Peyer's patch (tissue), 4 donors: Measurements from ENCODE around the gene KCNA2.

Experiments used
- POLR2A ChIP-seq, 2 donors: fragments of 450-650 bp; IDR thresholded peaks; one replicate each; pipeline ENCODE4 v1.5.1; 2017; ENCODE audit warnings: antibody characterized with exemption in 2 of 2, mild to moderate bottlenecking in 2 of 2, moderate library complexity in 2 of 2
- TF ChIP-seq, protein P1 (sequence below), 6 experiments: fragments of 450-650 bp in 4 of 6; fragments of 200-600 bp in 2 of 6; sonication (generic) in 1 of 6; IDR thresholded peaks; one replicate each; pipeline ENCODE4 v1.5.1; 2017 to 2019; ENCODE audit warnings: antibody characterized with exemption in 6 of 6, mild to moderate bottlenecking in 3 of 6, moderate library complexity in 1 of 6

DNA sequence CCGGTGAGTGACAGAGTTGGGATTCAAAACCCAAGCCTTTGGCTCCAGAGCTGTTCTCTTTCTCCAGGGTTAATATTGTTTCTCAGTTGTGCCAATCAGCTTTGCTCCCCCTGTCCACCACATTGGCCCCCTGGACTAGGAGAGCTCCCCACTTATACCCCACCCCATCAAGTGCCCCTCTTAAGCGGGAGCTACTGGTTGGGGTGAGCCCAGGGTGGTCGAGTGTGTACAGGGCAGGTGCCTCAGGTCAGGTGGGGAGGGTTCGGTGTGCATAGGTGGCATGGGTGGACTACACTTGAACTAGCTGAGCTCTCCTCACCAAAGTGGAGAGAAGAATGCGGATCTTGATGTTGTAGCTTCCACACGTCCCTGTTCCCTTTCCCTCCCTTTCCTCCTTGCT lies 14.2 kb downstream of the KCNA2 start:
- no peak for TF ChIP-seq POLR2A (IDR thresholded peaks at IDR 0.05)
- TF ChIP-seq, protein P1, sequence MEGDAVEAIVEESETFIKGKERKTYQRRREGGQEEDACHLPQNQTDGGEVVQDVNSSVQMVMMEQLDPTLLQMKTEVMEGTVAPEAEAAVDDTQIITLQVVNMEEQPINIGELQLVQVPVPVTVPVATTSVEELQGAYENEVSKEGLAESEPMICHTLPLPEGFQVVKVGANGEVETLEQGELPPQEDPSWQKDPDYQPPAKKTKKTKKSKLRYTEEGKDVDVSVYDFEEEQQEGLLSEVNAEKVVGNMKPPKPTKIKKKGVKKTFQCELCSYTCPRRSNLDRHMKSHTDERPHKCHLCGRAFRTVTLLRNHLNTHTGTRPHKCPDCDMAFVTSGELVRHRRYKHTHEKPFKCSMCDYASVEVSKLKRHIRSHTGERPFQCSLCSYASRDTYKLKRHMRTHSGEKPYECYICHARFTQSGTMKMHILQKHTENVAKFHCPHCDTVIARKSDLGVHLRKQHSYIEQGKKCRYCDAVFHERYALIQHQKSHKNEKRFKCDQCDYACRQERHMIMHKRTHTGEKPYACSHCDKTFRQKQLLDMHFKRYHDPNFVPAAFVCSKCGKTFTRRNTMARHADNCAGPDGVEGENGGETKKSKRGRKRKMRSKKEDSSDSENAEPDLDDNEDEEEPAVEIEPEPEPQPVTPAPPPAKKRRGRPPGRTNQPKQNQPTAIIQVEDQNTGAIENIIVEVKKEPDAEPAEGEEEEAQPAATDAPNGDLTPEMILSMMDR (IDR thresholded peaks at IDR 0.05): no peak
